ENCODE results near the gene VPS37B.
"Not testable (repeated sequence)": the region's sequence is repeated elsewhere in the genome, so short reads cannot be mapped to it uniquely, and the experiment has no call there.

VPS37B gene

GRCh38 chr12:122908915-122909314 is 13.0 kb upstream of the VPS37B start:
- no peak for DNase-seq (ENCODE audit: low spot score)

DNA sequence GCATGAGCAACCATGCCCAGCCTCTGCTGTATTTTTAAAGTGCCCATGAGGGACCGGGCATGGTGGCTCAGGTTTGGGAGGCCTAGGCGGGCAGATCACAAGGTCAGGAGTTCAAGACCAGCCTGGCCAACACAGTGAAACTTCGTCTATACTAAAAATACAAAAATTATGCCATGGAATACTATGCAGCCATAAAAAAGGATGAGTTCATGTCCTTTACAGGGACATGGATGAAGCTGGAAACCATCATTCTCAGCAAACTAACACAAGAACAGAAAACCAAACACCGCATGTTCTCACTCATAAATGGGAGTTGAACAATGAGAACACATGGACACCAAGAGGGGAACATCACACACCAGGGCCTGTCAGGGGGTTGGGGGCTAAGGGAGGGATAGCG is 9.3 kb upstream of the VPS37B start:
- not testable (repeated sequence) for DNase-seq (ENCODE audit: low spot score)

- DNase-seq (ENCODE audit: low spot score): no peak
These were observed 7.7 kb upstream of the VPS37B start for GRCh38 chr12:122903693-122904034.

GRCh38 chr12:122902854-122903692 is 7.1 kb upstream of the VPS37B start:
- DNase-seq (ENCODE audit: low spot score): no peak

DNA sequence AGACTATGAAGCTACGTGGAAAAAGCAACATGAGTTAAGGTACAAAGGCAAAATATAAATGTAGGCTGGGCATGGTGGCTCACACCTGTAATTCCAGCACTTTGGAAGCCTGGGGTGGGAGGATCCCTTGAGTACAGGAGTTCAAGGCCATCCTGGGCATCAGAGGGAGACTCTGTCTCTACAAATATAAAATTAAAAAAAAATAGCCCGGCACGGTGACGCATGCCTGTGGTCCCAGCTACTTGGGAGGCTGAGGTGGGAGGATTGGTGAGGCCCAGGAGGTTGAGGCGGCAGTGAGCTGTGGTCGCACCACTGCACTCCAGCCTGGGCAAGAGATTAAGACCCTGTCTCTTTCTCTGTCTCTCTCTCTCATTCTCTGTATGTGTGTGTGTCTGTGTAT is 4.0 kb upstream of the VPS37B start:
- no peak for DNase-seq (ENCODE audit: low spot score)

GRCh38 chr12:122896662-122897061 is 738 bp upstream of the VPS37B start:
- DNase-seq (ENCODE audit: low spot score): no peak

- DNase-seq (ENCODE audit: low spot score): no peak
These were observed 612 bp downstream of the VPS37B start for GRCh38 chr12:122895320-122895703.

DNA sequence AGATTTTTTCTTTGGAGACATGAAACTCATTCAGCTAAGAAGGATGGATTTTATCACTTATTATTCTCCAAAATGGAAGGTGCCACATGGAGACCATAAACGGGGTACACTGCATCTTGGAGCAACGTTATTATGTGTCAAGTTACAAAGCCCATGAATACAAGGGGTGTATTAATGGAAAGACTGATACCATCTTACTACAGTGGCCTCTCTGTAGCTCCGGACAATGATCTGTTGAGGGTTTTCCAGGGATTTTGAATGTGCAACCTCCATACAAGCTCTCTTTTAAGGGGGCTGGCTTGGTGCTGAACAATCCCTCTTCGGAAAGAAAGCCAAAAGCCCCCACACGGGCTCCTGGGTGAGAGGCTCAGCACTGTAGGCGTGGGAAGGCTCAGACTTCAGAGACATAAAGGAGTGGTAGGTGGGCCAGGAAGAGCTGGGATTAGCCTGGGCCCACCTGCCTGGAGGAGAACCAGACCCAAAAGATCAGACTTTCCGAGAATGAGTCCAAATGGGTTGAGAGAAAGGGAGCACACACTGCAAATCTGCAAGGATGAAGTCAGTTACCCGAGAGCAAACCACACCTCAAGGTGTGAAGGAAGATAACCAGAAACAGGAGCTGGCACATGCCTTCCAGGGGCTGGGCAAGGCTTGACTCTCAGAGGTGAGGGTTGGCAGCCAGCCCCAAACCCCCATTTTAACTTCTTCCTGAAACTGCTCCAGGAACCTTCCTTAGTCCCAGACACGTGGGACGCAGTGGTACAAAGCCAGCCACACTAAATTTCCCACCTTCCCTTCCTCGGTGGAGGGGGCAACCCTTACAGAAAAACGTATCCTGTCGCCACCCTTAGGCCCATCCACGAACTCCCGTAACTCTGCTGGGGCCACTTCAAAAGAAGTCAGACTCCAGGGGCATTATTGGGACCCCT is 1.5 kb downstream of the VPS37B start:
- DNase-seq (ENCODE audit: low spot score): no peak

DNA sequence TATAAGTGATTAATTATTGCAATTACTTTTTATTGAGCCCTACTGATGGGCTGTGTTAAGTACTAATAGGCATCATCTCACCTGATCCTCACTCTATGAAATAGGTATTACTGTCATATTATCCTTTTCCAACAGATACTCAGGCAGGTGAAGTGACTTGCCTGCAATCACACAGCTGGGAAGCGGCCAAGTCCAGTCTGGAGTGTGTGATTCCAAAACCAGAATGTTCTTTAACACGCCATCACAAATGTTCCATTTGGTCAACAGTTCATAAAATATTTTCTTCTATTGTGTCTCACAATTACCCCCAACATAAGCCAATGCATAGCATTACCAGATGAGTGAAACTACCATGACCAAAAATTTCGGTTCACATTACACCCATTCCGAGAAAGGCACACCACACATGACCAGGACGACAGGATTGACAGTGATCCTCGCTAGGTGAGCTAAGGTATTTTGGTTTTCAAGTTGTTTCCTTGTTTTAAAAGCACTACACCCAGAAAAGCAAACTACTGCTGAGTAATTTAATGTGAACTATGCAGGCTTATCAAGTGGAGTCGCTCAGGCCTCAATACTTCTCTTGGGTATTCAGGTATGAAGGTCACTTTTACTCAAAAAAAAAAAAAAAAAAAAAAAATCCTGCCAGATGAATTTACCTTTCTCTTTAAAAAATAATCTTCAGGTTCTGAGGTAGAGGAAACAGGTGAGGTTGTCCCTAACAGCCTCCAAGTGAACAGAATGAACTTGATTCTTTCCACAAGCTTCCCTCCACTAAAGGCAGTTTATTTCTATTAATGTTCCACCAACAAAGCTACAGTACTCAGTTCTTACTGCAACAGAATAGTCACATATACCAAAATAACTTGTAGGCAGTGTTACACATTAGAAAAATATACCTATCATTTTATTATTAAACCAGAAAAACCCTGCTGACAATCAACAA is 2.4 kb downstream of the VPS37B start:
- no peak for DNase-seq (ENCODE audit: low spot score)

GRCh38 chr12:122892724-122893123 is 3.2 kb downstream of the VPS37B start:
- not testable (repeated sequence) for DNase-seq (ENCODE audit: low spot score)

- DNase-seq (ENCODE audit: low spot score): no peak
These were observed 4.0 kb downstream of the VPS37B start for GRCh38 chr12:122891661-122892525.

GRCh38 chr12:122889761-122890520 is 6.0 kb downstream of the VPS37B start:
- DNase-seq (ENCODE audit: low spot score): no peak

- DNase-seq (ENCODE audit: low spot score): no peak
These were observed 7.6 kb downstream of the VPS37B start for GRCh38 chr12:122888232-122888752.

GRCh38 chr12:122887819-122888212 is 8.1 kb downstream of the VPS37B start:
- no peak for DNase-seq (ENCODE audit: low spot score)

DNA sequence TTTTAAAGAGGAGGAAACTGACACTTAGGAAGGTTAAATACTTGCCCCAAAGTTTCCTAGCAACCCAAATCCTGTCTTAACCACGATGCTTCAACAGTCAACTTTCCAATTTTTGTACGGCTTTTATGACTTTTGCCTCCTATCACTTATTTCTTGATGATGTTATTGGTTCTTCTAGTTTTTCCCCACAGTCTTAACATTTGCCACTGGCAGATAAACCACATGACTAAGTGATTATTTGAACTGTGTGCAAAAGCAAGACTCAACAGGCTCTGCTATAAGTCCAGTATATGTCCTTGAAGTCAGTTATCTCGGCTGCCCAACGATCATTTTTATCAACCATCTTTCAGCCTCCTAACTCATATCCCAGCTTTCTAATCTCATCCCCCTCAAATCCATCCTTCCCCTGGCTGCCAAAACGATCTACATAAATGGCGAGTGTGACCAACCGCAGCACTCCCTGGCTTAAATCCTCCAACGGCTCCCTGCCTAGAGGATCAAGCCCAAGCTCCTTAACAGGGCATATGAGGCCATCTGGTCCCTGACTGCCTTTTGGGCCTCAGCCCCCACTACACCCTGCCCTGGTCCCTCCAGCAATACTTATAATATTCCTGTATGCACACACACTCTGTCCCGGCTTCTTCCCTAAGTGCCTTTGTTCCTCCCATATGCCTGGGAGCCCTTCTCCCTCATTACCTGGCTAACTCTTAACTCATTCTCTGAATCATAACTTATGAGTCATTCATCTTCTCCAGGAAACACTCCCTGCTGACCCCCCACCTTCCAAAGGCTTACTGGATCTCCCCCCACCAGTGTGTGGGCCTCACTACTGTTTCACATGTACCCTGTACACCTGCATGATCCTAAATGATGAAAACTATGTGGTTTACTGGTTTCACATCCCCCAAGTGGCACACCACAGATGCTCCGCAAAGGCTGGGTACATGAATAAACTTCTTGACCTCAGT is 8.8 kb downstream of the VPS37B start:
- DNase-seq (ENCODE audit: low spot score): no peak

GRCh38 chr12:122886161-122886560 is 9.8 kb downstream of the VPS37B start:
- DNase-seq (ENCODE audit: low spot score): no peak

- DNase-seq (ENCODE audit: low spot score): no peak
These were observed 11.1 kb downstream of the VPS37B start for GRCh38 chr12:122884860-122885259.

DNA sequence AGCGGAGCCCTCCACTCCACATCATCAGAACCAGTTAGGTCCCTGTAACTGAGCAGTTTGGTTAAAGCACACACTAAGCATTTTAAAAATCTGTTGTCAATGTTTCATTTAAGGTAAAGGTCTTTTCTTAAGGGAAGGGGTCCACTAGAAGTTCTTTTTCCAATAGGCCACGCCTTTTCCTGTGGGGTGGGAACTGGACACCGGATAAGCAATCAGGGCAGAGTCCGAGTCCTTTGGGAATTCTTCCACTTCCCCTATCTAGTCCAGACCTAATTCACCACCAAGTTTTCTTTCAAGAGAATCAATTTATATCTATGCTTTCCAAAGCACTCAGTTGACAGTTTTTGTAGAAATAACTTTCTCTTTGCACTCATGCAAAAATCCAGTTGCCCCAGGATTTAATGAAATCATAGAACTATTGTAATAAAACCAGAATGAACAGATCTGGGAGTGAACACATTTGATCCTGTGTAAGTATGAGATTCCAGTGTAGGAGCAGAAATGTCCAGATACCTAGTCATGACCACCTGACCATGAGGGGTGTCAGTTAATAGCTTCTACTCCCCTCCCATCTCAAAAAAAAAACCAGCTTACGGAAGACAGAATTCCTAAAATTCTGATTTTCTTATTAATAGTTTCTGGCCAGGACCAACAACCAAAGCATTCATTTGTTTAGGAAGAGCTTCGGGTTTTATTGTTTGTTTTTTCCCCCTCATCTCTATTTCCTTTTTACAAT is 11.7 kb downstream of the VPS37B start:
- no peak for DNase-seq (ENCODE audit: low spot score)

All from SK-N-DZ (cell line).